ENCODE data around the gene CCR7. TPM values are rescaled to one million over a fixed set of nuclear protein-coding genes. Genes with fewer than 3 reads are reported as not detected.

CCR7 gene
- total and polyA plus RNA-seq, 2 donors (not counting 1 experiment from before 2014, with no cell fraction given): 116 to 481 TPM

DNA sequence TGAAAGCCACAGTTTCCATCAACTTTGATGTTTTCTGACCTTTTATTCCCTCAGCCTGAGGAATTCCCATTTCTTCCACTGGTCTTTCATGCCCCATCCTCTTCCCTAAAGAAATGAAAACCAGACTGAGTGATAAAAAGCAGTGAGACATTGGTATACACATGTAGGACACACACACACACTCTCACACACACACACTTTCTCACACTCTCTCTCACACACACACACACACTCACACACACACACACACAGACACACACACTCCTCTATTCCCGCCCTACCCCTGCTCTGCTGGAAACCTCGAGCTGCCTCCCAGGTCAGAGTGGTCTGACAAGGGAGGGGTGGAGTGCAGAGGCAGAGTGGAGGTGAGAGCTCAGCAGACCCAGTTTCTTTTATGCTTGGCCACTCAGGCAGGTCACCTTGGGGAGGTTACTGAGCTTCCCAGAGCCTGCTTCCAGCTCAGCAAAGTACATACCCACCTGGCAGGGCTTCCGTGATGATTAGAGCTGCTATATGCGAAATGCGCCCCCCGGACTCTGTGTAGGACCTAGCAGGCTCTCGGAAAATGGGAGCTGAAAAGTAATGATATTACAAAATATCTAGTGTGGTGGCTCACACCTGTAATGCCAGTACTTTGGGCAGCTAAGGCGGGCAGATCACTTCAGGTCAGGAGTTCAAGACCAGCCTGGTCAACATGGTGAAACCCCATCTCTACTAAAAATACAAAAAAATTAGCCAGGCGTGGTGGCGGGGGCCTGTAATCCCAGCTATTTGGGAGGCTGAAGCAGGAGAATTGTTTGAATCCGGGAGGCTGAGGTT lies 30.7 kb downstream of the CCR7 start:
- H3K36me3 ChIP-seq (replicated peaks in 1 of 2; ENCODE audit: control extremely low read depth in 1 of 2, control insufficient read depth in 1 of 2, extremely low read depth in 1 of 2, insufficient read depth in 2 of 2, low read length in 1 of 2): no peaks in the 10 kb centered on the region
- H2AFZ ChIP-seq (ENCODE audit: insufficient read depth, low read depth, low read length, poor library complexity, severe bottlenecking): peak overlapping the region; percentile 58
- peak overlapping the region; percentile 63 for H3K4me2 ChIP-seq (replicated peaks; ENCODE audit: low read depth, low read length, poor library complexity, severe bottlenecking)
- no peaks in the 10 kb centered on the region for H4K20me1 ChIP-seq (ENCODE audit: control insufficient read depth, insufficient read depth, low read length, poor library complexity, severe bottlenecking)
- Mint-ChIP-seq H3K4me3 (peak overlapping the region; percentile 68), H3K9me3 (ENCODE audit: insufficient read depth) (no peaks in the 10 kb centered on the region), H3K27ac (peak overlapping the region; percentile 97), H3K4me1 (peaks cover 76% of the 10 kb centered on the region), H3K27me3 (no peaks in the 10 kb centered on the region)
- H3K4me1 ChIP-seq (ENCODE audit: control insufficient read depth in 2 of 2, insufficient read depth in 2 of 2, low read length in 2 of 2): peaks cover 45 to 72% of the 10 kb centered on the region in 2 donors
- H3K4me3 ChIP-seq (ENCODE audit: control extremely low read depth in 1 of 5, extremely low read depth in 1 of 5, insufficient read depth in 1 of 5, low read depth in 2 of 5, low read length in 4 of 5): no peak overlapping the region
- no peak for TF ChIP-seq CTCF (IDR thresholded peaks at IDR 0.05)
- TF ChIP-seq EZH2 (IDR thresholded peaks at IDR 0.05; ENCODE audit: borderline replicate concordance, insufficient read depth, low read depth, low read length, poor library complexity, severe bottlenecking): no peak
- DNase-seq (peak; percentile 50), ATAC-seq (ENCODE audit: low read depth) (no peak)
- H3K79me2 ChIP-seq (ENCODE audit: control insufficient read depth, insufficient read depth, low read length): no peaks in the 10 kb centered on the region
- H3K9me3 ChIP-seq (ENCODE audit: control extremely low read depth in 1 of 3, control insufficient read depth in 2 of 3, insufficient read depth in 1 of 3, low read length in 2 of 3): no peaks in the 10 kb centered on the region
- H3K9ac ChIP-seq (ENCODE audit: low read length): peak overlapping the region; percentile 53
- intact Hi-C loops (cut with micrococcal nuclease): no loop called here
- H3K27ac ChIP-seq (ENCODE audit: low read length in 2 of 2): peak overlapping the region; percentile 51 to 85
- ChIA-PET POLR2A (interaction anchor here (0.6 to 4.9 kb wide), 13 partner anchors 12 to 175 kb away, joined by 3 to 60 read pairs (median 6); partner anchors contain the start of gene IGFBP4), CTCF (interaction anchor here (0.7 to 15.0 kb wide), 31 partner anchors 8 to 375 kb away, joined by 3 to 329 read pairs (median 7); partner anchors contain the start of genes CCR7, GJD3, IGFBP4 and TOP2A)
- 60% methylated on average over 2 of the region's 11 CpGs for WGBS (ENCODE audit: insufficient coverage)
- H3K27me3 ChIP-seq (replicated peaks in 1 of 4; ENCODE audit: control extremely low read depth in 1 of 4, control insufficient read depth in 3 of 4, insufficient read depth in 4 of 4, low read length in 3 of 4): no peaks in the 10 kb centered on the region
